ENCODE results near the gene C1QL4.

GRCh38 chr12:49344486-49345050 is 7.6 kb upstream of the C1QL4 start:
- TF ChIP-seq CTCF (IDR thresholded peaks at IDR 0.05) (no peak), POLR2A (IDR thresholded peaks at IDR 0.05) (no peak)

Data from esophagus squamous epithelium (tissue), 4 donors.